Adipose tissue (tissue), 3 donors: ENCODE data around the gene TMA7. TPM values are rescaled to one million over a fixed set of nuclear protein-coding genes. Genes with fewer than 3 reads are reported as not detected.
"Not testable (repeated sequence)": the region's sequence is repeated elsewhere in the genome, so short reads cannot be mapped to it uniquely, and the experiment has no call there.

Source experiments
- H3K27ac ChIP-seq: one replicate; pipeline ENCODE4 v1.5.1; 2013; ENCODE audit warnings: low read depth, low read length
- WGBS, 3 donors: extraction: QIAGEN DNeasy Blood & Tissue Kit; methylation state at CpG; one replicate each; pipeline ENCODE4 v1.1.7; 2013; 5-methylcytosine and 5-hydroxymethylcytosine counted together
- polyA plus RNA-seq, 3 donors: library from polyadenylated mRNA; stranded (reverse); fragments of 200-250 nt; gene quantifications; one replicate each; pipeline ENCODE4 v1.2.3, GENCODE V29; 2013
- donor health status: healthy with polysubstance abuse.
- donor health status: Bipolar disorder and iron deficiency.
- donor health status: healthy.

TMA7 gene
- polyA plus RNA-seq, 3 donors: 180 to 622 (median 308) TPM

DNA sequence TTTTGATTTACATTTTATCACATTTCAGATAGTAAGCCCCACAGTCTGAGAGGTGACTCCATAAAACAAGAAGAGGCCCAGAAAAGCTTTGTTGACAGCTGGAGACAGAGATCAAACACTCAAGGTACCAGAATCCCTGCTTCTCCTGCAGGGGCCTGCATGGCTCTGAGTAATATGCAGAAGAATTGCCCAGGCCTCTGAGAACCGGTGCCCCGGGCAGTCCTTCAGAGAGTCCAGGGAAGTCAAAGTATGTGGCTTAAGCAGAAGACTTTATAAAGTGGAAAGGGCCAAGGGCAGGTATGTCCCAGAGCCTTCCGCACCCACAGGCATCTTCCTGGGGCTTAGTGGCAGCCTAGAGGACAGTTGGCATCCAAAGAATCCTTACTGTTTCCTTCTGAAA is 19.3 kb downstream of the TMA7 start:
- no peak overlapping the region for H3K27ac ChIP-seq
- WGBS, 3 donors: 96 to 97% (median 96%) methylated on average over 3 of the region's 3 CpGs

DNA sequence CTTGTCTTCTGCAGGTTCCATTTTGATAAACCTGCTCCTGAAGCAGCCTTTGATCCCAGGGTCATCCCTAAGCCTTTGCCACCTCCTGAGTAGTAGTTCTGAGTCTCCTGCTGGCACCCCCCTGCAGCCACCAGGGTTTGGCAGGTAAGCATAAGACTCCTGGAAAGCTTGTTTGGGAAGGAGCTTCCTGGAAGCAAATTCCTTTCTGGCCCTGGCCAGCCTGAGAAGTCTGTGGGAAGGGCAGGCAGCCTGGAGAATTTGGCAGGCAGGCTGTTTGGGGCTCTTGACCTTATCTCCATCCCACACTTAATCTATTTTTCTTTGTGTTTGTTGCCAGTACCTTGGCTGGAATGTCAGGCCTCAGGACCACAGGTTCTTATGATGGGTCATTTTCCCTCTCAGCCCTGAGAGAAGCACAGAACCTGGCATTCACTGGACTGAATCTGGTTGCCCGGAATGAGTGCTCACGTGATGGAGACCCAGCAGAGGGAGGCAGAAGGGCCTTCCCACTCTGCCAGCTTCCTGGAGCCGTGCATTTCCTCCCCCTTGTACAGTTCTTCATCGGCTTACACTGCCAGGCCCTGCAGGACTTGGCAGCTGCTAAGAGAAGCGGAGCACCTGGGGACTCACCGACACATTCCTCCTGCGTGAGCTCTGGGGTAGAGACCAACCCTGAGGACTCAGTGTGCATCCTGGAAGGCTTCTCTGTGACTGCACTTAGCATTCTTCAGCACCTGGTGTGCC is 19.9 kb downstream of the TMA7 start:
- 80 to 91% (median 81%) methylated on average over 7 of the region's 7 CpGs for WGBS, 3 donors
- no peak overlapping the region for H3K27ac ChIP-seq

DNA sequence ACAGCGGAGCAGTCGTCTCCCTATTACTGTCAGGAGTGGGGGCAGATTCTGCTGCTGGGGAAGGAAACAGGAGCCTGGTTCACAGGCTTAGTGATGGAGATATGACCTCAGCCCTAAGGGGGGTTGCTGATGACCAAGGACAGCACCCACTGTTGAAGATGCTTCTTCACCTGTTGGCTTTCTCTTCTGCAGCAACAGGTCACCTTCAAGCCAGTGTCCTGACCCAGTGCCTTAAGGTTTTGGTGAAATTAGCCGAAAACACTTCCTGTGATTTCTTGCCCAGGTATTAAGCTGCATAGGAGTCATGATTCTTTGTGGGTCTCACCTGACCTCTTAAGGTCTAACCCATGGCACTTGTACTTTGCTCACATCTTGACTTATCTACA is 20.5 kb downstream of the TMA7 start:
- WGBS, 3 donors: 87 to 95% (median 93%) methylated on average over 3 of the region's 3 CpGs
- no peak overlapping the region for H3K27ac ChIP-seq

DNA sequence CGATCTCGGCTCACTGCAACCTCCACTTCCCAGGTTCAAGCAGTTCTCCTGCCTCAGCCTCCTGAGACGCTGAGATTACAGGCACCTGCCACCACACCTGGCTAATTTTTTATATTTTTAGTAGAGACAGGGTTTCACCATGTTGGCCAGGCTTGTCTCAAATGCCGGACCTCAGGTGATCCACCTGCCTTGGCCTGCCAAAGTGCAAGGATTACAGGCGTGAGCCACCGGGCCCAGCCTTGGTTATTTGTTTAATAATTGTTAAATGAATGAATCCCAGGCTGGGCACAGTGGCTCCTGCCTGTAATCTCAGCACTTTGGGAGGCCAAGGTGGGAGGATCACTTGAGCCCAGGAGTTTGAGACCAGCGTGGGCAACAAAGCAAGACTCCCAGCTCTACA is 21.7 kb downstream of the TMA7 start:
- WGBS, 3 donors: 87 to 94% (median 92%) methylated on average over 7 of the region's 7 CpGs
- not testable (repeated sequence) for H3K27ac ChIP-seq

DNA sequence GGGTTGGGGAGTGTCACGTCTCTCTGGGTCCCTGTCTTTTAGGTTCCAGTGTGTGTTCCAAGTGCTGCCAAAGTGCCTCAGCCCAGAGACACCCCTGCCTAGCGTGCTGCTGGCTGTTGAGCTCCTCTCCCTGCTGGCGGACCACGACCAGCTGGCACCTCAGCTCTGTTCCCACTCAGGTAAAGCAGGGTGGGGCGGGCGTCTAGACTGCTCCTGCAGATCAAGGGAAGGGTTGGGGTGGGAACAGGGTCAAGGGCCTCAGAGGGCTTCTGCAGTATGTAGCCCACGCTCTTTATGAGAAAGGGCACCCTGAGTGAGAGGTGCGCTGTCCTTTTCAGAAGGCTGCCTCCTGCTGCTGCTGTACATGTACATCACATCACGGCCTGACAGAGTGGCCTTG is 23.6 kb downstream of the TMA7 start:
- 79 to 86% (median 79%) methylated on average over 9 of the region's 9 CpGs for WGBS, 3 donors

DNA sequence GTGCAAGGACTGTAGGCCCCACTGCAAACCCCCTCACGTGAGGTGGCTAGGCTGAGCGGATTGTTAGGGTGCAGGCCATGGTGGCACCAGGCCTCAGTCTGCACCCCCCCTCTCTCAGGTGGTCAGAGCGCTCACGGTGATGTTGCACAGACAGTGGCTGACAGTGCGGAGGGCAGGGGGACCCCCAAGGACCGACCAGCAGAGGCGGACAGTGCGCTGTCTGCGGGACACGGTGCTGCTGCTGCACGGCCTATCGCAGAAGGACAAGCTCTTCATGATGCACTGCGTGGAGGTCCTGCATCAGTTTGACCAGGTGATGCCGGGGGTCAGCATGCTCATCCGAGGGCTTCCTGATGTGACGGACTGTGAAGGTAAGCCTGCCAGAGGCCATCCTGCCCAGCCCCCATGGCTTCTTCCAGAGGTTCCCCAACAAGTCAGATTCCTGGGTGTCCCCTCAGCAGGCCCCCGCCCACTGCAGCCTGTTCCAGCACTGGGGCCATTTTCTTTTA is 24.7 kb downstream of the TMA7 start:
- H3K27ac ChIP-seq: no peak overlapping the region
- WGBS, 3 donors: 89 to 94% (median 90%) methylated on average over 17 of the region's 17 CpGs

More for the DNA sequence above, 23.6 kb downstream of the TMA7 start:
- no peak overlapping the region for H3K27ac ChIP-seq

DNA sequence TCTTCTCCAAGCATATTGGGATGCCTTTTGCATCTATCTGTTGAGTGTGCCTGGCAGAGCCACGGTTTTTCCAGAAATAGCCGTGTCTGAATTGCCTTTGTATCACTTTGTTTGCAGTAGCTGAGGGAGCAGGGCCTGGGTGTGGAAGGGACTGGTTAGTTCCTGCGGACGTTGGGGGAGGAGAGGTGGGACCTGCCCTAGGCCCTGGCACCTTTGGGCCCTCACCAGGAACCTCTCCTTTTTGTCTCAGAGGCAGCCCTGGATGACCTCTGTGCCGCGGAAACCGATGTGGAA is 25.1 kb downstream of the TMA7 start:
- H3K27ac ChIP-seq: peak overlapping the region; percentile 89
- WGBS, 3 donors: 4 to 33% (median 20%) methylated on average over 7 of the region's 7 CpGs

DNA sequence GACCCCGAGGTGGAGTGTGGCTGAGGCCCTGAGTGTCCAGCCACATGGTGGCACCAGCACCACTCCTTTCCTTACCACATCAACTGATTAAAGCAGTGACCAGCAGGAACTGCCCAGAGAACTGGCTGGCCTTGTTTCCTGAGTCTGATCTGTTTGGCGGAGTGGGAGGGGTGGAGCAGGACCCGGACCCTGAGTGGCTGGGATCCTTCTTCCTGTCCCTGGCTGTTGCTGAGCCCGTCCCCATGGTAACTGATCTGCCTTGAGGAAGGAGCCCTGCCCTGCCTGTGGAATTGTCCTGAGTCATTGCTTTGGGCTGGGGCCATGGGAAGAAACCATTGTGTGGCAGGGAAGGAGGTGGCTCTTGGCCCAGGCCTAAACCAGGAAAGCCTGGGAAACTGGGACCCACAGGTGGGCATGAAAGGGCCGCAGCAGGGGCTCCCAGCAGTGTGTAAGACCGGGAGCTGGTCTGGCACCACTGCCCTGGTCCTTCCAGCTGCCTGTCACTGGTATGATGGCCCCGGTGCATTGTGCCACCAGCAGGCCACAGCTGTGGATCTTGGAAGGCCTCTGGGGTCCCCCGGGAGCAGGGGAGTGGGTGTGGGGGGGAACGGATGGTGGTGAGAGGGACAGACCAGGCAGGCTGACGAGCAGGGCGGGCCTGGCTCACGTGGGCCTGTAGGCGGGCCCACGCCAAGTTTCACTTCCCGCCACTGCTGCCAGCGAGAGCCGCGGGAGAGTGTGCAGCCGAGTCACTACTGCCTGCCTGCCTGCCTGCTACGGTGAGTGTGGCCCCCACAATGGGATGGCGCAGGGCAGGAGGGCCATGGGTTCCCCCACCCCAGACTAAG is 25.7 kb downstream of the TMA7 start:
- peak overlapping the region; percentile 89 for H3K27ac ChIP-seq
- WGBS, 3 donors: 2 to 3% (median 2%) methylated on average over 19 to 21 of the region's 21 CpGs

DNA sequence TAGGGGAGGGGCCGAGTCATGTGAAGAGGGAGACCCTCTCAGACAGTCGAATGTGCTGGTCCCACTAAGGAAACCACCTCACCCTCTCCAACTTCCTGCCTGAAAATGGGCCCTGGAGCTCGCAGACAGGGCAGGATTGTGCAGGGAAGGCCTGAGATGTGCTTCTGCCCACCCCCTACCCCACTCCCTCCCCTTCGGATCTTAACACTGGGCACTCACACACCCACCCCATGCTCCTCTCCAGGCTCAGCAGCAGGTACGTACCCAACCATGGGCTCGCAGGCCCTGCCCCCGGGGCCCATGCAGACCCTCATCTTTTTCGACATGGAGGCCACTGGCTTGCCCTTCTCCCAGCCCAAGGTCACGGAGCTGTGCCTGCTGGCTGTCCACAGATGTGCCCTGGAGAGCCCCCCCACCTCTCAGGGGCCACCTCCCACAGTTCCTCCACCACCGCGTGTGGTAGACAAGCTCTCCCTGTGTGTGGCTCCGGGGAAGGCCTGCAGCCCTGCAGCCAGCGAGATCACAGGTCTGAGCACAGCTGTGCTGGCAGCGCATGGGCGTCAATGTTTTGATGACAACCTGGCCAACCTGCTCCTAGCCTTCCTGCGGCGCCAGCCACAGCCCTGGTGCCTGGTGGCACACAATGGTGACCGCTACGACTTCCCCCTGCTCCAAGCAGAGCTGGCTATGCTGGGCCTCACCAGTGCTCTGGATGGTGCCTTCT is 26.5 kb downstream of the TMA7 start:
- peak overlapping the region; percentile 89 for H3K27ac ChIP-seq
- WGBS, 3 donors: 11 to 24% (median 13%) methylated on average over 19 of the region's 19 CpGs

DNA sequence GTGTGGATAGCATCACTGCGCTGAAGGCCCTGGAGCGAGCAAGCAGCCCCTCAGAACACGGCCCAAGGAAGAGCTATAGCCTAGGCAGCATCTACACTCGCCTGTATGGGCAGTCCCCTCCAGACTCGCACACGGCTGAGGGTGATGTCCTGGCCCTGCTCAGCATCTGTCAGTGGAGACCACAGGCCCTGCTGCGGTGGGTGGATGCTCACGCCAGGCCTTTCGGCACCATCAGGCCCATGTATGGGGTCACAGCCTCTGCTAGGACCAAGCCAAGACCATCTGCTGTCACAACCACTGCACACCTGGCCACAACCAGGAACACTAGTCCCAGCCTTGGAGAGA is 27.0 kb downstream of the TMA7 start:
- peak overlapping the region; percentile 89 for H3K27ac ChIP-seq
- 52 to 73% (median 68%) methylated on average over 9 of the region's 9 CpGs for whole genome bisulfite sequencing, 3 donors

DNA sequence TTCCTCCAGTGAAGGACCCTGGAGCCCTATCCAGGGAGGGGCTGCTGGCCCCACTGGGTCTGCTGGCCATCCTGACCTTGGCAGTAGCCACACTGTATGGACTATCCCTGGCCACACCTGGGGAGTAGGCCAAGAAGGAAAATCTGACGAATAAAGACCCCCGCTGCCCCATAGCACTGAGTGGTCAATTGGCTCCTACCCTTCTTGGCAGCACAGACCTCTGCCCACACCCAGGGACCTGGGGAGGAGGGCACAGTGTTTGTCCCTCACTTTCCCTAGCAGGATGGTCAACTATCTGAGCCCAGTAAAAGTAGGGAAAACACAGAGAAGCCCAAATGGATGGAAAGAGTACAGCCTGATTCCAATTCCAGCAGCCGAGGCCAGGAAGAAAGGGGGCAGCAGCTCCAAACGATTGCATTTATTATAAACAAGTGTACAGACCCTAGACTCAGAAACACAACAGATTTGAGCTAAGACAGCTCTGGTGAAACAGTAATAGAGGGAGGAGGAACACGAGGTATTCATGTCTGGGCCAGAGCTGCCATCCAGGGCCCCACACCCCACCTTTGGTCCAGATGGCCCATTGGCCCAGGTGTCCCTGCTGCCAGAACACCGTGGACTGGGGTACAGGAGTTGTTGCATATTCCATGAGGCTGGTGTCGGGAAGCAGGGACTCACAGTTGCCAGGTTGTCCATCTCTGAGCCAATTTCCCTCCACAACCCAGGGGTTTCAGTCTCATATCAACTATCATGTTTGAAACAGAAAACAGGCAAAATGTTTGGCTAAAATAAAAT is 27.6 kb downstream of the TMA7 start:
- WGBS, 3 donors: 54 to 67% (median 56%) methylated on average over 7 of the region's 7 CpGs

DNA sequence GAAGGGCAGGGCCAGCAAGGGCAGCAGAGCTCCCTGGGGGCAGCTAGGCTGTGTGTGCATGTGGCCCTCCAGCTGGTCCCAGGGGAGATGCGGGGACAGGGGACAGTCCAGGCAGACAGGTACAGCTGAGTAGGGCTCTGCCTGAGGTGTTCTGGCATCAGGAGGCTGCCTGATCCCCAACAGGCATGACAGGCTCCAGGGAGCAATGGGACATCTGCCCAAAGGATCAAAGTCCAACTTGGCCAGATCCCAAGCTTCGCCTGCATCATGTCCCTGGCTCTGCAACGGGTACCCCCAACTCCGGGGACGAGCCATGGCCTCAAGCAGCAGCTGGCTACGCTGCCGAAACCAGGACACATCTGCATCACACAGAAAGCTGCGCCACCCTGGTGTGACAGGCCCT is 28.3 kb downstream of the TMA7 start:
- 38 to 77% (median 71%) methylated on average over 8 of the region's 8 CpGs for WGBS, 3 donors
- no peak overlapping the region for H3K27ac ChIP-seq

More for the DNA sequence above, 27.6 kb downstream of the TMA7 start:
- H3K27ac ChIP-seq: peak overlapping the region; percentile 23

DNA sequence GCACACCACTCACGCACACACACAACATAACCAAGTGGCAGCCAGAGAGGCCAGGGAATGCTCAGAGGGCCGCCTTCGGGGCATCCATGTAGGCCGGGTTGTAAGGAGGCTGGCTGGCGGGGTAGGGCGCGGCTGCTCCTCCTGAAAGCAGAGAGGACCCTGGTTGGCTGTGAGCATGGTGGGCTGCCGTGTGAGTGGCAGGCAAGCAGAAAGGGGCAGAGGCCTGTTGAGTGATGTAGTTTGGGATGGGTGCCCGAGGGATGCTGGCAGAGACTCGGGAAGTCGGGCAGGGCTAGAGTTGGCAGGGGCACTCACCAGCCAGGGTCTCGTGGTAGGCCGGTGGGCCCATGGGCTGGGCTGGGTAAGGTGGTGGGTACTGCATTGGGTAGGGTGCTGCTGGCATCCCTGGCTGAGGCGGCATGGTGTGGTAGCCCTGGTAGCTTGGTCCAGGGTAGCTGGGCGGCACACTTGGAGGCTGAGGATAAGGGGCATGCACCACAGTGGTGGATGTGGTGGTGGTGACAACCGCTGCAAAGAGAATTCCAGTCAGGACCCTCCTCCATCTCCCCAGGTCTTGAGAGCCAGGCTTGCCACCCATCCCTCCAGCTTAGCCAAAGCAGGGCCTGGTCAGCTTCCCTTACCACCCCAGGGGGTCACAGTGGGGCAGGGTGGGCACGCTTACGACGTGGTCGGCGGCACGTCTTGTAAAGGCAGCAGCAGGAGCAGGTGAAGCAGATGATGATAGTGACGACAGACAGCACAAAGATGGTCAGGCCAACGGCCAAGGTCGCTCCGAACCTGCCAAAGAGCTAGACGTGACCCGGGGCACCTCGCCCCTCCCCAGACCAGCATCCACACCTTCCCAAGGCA is 29.2 kb downstream of the TMA7 start:
- H3K27ac ChIP-seq: no peak overlapping the region
- 80 to 83% (median 83%) methylated on average over 28 to 29 of the region's 29 CpGs for WGBS, 3 donors

DNA sequence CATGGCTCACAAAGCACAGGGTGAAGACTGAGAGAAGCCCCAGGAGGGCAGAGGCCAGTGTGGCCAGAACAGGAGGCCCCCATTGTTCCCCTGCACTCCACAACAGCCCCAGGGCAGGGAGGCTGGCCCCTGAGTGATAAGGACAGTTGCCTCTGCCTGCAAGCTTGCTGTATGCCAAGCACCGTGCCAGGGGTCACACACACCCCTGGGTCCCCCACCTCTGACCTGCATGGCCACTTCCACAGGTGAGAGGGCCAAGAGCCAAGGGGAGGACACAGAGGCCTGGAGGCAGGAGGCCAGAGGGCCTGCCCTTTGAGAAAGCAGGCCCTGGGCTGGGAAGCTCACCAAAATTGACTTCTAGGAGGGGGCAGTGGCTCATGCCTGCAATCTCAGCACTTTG is 30.2 kb downstream of the TMA7 start:
- WGBS, 3 donors: 36 to 62% (median 52%) methylated on average over 1 of the region's 1 CpG
- no peak overlapping the region for H3K27ac ChIP-seq

DNA sequence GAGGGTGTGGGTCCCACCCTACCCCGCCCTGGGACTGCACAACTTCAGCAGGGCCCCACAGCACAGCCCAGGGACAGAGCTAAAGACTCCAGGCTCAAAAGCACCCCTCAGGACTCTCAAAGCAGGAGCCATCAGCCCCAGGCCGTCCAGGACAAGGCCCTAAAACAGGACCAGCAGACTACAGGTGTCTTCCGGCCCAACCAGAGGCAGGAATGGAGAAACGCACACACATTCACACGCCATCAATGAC is 32.5 kb downstream of the TMA7 start:
- H3K27ac ChIP-seq: peak overlapping the region; percentile 68
- 1 to 2% (median 2%) methylated on average over 5 of the region's 5 CpGs for WGBS, 3 donors

DNA sequence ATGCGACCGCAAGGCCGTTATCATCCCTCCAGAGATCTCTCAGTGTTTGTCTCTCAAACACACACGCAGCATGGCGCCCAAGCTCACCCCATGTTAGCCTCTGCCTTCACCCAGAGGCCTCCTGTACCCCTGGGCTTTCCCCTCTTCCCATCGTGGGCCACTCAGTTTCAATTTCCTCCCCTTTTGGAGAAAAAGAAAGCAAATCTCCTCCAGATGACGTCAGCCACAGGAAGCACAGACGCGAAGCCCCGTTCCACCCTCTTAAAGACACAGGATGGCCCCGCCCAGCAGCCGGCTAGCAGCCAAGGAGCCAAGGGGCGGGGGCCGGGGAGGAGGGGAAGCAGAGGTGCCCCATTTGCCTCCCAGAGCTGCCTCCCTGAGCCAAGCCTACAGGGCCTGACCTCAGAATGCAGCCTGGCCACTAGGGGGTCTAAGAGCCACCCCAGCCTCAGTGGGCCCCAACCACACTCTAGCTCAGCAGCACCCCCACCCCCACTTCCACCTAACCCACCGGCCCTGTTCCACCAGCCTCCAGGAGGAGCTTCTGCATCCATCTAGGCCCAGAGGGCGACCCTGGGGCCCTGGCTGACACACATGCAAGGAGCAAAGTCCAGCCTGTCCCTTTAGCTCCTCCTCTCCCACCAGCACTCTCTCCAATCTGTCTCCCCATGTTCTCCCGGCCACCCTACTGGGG is 33.0 kb downstream of the TMA7 start:
- H3K27ac ChIP-seq: peak overlapping the region; percentile 68
- 0 to 6% (median 3%) methylated on average over 16 to 17 of the region's 17 CpGs for WGBS, 3 donors

DNA sequence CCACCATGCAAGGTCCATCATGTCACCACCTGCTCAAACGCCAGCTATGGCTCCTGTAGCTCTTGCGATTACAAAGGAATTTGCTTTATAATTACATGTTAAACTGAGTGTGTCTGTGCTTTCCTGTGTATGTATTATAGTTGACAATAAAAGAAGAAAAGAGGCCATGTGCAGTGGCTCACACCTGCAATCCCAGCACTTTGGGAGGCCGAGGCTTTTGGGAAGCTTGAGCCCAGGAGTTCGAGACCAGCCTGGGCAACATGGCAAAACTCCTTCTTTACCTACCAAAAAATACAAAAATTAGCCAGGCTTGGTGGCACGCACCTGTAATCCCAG is 33.5 kb downstream of the TMA7 start:
- 61 to 81% (median 73%) methylated on average over 5 of the region's 5 CpGs for WGBS, 3 donors
- no peak overlapping the region for H3K27ac ChIP-seq
